CD4-positive, alpha-beta T cell treated with Interleukin-4 for 1 hour (primary cell): ENCODE measurements around the gene HAUS3.
"Not testable (repeated sequence)": the region's sequence is repeated elsewhere in the genome, so short reads cannot be mapped to it uniquely, and the experiment has no call there.

Experiments
- DNase-seq, 2 donors: peaks; one replicate each; pipeline ENCODE4 v3.0.0-alpha.2; 2020 to 2022

The HAUS3 gene

DNA sequence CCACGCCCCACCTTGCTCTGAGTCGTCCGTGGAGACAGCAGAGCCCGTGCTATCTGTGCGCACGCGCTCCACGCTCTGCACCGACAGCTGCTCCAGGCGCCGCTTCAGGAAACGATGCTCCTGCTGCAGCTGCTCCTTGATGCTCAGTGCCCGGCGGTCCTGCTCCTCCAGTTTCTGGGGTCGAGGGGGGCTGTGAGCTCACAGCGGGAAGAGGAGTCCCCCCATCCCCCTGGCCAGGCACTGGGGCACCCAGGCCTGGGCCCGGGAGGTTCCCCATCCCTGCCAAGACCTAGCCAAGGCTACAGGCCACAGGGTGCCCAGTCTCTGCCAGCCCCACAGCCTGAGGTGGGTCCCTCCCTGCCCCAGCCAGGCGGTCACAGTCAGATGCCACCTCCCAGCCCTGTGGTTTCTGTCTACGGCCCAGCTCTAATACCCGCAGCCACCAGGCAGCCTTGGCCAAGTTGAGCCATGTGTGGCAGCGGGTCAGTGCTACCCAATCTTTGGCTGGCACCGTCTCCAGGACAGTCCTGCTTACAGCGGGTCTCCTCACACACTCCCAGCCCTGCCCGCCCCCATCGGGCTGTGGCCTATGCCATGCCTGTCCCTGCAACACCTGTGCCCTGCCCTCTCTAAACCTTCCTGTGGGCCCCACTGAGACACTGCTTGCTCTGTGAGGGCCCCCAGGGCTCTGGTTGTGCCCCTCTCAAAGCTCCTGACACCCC is 9.3 kb upstream of the HAUS3 start:
- peak in 1 of 2 donors; percentile 5 for DNase-seq

- DNase-seq = peak in 1 of 2 donors; percentile 4
Measured at GRCh38 chr4:2250357-2251072, 8.6 kb upstream of the HAUS3 start.

DNA sequence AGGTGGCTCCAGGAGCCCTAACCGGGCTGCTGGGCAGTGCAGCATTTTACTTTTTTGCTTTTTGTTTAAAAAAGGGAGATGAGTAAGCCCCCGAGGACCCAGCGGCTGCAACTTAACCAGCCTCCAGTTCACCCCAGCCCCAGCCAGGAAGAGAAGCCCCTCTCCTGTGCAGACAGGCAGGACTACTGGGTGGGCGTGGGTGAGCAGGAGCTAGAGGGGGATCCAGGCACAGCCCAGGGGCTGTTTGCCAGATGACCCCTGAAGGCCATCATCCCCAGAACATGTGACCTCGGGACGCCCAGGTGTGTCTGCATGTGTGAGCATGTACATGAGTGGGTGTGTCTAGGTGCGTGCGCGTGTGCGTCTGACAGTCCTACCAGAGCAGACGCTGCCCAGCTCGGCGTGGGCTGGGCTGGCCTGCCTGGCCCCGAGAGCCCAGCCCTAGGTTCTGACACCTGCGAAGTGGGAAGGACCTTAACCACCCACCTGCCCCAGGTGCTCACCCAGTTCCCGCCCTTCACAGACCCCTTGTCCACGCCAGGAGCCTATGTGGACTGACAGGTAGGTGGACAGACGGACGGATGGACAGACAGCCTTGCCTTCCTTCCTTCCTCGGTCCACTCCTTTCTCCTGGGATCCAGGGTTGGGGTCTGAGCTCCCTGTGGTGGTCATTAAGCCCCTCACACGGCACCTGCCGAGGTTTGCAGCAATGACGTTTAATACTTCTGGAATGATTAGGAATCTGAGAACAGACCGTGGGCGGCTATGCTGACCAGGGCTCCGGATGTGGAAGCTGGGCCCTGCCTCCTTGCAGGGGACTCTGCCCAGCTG is 7.8 kb upstream of the HAUS3 start:
- peak in 1 of 2 donors; percentile 6 for DNase-seq

DNA sequence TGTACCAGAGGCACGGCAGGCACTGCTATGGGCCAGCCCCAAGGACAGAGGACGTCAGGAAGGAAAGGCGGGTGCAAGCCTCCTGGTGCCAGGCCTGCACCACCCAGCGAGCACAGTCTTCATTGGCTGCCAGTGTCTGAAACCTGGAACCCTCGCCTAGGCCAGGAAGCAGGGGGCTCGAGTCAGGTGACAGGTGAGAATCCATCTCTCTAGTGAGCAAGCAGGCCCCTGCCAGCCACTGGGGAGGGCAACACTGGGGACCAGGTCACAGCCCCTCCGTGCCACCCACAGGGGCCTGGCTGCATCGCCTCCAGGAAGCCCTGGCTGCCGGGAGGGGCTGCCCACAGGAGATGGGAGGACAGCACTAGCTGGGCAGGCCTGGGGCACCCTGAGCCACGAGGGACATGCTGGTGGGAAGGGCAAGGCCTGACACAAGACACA is 6.9 kb upstream of the HAUS3 start:
- DNase-seq = peak in 1 of 2 donors; percentile 9

- peak in 1 of 2 donors; percentile 10 for DNase-seq
Measured at GRCh38 chr4:2248044-2248780, 6.3 kb upstream of the HAUS3 start.

DNA sequence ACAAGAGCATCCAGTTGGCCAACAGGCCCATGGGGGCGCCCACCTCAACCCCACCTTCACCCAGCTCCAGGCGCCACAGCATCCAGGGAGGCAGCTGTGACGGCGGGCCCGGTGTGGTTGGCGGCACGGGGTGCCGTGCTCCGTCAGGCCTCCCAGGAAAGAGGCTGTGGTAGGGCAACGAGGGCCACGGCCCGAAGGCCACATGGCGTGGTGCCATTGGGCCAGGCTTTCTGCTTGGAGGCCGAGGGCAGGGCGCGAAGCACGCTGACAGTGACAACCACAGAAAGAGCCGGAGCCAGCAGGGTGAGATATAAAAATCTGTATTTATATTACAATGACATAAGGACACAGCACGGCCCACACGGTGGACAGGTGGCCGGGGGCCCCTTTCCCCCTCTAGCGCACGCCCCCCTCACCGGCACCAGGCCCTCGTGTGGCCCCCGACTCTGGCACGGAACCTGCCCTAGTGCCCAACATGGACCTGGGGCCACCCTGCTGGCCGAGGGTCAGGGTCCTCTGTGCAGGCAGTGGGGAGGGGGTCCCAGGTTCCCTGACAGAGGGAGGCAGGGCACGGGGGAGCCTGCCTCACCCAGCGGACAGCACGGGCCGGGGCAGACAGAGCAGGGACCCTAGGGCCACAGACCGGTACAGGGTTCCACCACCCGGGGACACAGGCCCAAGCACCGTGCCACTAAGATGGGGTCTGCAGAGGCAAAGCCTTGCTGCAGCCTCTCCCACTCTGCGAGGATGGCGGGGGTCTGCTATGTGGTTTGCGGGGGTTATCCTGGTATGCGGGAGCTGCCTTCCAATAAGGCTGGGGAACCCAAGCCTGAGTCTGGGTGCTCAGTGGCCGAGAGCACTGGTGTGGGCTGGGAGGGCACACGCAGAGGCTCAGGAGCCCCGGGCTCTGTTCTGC is 5.5 kb upstream of the HAUS3 start:
- peak in 1 of 2 donors; percentile 8 for DNase-seq

DNA sequence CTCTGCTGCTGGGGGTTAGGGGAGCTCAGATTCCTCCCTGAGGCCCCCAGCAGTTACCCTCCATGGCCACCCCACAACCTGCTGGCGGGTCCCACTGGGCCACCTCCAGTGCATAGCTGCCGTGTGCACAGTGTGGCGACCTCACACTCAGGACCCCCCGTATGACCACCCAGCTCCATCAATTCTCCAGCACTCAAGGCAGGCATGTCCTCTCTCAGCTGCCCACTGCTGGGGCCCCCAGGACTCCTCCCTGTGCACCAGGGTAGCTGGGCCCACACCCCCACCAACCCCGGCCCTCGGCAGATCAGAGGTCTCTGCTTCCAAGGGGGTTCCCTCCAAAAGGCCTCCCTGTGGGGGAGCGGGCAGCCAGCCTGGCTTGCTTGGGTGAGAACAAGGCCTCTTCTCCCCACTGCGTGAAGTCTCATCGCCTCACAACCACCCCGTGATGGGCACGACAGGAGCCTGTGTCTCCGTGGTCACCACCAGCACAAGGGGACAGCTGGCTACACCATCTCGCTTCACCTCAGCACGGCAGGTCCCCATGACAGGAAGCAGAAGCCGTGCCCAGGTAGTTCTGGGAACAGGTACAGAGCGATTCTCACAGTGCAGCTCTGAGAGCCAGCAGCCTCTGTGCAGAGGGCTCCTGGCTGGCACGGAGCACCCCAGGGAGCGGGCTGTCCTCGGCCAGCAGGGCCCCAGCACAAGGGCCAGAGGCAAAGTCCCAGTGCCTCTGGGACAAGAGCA is 4.6 kb upstream of the HAUS3 start:
- peak in 1 of 2 donors; percentile 8 for DNase-seq

GRCh38 chr4:2245787-2246275 is 3.9 kb upstream of the HAUS3 start:
- DNase-seq = no peak

DNA sequence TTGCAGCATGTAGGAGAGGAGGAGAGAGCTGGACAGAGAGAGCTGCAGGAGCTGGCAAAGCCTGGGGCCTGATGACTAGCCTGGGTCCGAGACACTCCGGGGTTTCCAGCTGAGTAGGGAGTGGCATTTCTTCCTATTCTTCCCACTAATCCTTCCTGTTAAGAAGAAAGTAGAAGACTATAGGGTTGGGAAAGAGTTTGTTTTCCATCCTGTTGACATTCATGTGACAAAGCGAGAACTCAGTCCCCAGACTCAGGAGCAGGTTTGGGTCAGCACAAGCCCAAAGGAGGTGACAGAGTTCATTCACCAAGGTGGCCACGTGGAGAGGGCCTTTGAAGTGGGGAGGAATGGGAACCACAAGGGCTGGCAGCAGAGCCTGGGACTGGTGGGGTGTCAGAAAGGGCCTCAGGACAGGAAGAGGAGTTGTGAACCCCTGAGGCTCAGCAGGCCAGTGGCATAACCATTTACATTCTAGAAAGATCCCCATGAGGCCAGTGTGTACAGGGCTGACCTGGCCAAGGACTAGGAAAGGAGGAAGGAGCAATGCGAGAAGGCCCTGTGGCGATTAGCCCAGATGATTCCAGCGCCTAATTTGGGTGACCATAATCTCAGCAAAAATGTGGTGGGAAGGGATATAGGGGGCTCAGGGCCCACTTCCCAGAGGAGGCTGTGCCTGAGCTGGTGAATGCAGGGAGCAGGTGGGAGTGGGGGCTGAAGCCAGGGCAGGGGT is 3.3 kb upstream of the HAUS3 start:
- peak in 1 of 2 donors; percentile 7 for DNase-seq

- DNase-seq = peak in 1 of 2 donors; percentile 21
Measured at GRCh38 chr4:2243681-2244380, 1.9 kb upstream of the HAUS3 start.

DNA sequence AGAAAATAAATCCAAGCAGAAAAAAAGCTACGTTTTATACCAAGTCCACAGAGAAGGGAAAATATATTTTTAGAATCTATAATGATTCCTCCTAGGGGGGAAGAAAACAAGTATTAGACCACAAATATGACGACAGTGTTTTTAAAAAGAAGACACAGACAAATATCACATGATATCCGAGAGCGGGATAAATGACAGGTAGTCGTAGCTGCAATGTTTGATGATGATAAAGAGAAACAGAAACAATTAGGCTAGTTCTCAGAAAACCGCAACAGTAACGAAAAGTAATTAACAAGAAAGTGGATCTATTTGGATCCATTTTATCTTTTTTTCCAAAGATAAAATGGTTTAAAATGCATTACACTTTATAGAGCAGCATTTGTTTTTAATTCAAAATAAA is 918 bp downstream of the HAUS3 start:
- DNase-seq = peak; percentile 11 to 82

DNA sequence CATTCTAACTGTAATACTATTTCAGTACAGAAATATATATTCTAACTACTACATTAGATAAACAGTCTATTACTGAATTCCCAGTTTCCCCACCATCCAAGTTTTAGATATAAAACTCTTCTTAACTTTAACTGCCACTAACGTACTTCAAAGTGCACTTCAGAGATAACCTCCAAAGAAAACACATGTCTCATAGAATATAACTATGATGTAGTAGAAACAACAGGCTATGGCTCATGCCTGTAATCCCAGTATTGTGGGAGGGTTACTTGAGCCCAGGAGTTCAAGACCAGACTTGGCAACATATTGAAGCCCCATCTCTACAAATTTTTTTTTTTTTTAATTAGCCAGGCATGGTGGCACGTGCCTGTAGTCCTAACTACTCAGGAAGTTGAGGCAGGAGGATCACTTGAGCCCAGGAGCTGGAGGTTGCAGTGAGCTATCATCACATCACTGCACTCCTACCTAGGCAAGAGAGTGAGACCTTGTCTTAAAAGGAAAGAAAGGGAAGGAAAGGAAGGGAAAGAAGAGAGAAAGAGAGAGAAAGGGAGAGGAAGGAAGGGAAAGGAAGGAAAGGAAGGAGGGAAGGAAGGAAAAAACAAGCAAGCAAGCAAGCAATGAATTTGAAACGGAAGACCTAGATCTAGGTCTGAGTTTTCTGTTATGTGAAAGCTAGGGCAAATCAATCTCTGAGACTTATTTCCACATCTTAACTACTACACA is 4.8 kb downstream of the HAUS3 start:
- no peak for DNase-seq

DNA sequence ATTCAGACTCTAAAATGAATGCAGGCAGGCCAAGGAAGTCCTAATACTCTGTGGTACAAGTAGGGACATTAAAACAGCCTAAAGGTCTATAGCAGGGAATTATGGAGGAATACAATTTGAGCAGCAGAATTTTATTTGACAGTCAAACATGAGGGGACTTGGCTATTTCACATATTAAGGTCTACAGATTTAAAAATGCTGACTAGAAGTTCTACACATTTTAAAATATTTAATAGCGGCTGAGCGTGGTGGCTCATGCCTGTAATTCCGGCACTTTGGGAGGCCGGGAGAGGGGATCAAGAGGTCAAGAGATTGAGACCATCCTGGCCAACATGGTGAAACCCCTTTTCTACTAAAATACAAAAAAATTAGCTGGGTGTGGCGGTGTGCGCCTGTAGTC is 10.8 kb downstream of the HAUS3 start:
- DNase-seq = no peak

DNA sequence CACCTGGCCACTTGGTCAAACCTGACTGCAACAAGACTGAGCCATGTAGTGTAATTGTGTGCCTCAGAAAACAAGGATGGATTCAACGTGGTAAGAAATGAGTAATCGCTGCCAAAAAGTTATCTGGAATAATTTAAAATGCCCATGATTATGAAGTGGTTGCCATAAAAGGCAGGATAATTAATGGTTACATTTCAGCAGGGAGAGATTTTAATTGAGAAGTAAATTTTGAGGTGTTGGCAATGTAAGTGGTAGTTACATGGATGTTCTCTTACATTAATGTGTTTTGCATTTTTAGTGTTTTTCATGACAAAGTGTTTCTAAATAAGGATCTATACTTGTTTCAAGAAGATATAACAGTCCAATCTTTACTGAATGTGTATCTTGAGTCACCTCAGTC is 15.7 kb downstream of the HAUS3 start:
- no peak for DNase-seq

DNA sequence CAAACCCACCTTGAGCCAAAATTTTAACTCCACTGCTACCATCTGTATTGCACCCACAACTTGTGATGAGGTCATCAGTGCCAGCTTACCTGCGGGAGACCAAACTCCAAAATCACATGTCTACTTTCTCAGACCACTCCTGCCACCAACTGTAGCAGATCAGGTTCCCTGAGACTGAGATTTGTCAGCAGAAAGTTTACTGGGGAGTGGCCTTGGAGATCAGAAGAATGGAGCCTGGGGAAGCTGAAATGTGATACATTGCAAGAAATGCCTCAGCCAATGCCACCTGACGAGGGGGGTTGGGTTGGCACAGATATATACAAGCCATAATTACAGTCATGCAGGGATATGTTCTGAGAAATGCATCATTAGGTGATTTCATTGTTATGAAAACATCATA is 19.1 kb downstream of the HAUS3 start:
- no peak for DNase-seq

DNA sequence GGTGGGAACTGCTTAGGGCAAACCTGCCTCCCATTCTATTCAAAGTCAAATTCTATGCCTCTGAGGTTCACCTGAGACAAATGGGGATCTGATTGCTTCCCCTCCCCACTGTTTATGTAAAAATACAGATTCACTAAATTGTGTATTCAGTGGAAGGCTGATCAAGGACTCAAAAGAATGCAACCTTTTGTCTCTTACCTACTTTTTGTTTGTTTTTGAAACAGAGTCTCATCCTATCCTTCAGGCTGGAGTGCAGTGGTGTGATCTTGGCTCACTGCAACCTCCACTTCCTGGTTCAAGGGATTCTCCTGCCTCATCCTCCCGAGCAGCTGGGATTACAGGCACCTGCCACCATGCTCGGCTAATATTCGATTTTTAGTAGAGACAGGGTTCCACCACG is 20.5 kb downstream of the HAUS3 start:
- DNase-seq = not testable (repeated sequence)

DNA sequence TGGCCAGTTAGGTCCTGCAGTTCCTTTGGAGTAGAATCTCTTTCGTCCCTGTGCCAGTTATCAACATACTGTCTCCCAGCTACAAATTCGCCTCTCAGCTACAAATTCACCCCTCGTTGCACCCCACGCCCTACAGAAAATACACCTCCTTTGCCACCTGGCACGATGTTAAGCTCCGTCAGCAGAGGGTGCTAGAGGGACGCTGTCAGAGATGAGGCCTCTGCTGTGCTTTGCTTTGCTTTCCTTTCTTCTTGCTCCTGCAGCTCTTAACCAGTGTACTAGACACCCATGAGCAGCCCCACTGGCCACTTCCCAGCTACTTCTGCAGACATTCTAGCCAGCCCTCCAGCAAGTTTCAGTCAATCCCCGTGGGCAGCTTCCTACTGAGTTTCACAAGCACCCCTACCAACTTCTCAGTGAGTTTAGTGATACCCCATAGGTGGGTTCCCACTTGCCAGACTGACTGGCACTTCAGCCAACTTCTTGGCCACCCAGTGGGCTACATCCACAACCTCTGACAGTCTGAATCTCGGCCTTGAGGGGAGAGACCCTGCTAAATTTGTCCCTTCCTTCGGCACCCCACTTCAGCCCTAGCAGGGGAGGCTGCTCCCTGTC is 21.8 kb downstream of the HAUS3 start:
- DNase-seq = peak; percentile 79 to 84

DNA sequence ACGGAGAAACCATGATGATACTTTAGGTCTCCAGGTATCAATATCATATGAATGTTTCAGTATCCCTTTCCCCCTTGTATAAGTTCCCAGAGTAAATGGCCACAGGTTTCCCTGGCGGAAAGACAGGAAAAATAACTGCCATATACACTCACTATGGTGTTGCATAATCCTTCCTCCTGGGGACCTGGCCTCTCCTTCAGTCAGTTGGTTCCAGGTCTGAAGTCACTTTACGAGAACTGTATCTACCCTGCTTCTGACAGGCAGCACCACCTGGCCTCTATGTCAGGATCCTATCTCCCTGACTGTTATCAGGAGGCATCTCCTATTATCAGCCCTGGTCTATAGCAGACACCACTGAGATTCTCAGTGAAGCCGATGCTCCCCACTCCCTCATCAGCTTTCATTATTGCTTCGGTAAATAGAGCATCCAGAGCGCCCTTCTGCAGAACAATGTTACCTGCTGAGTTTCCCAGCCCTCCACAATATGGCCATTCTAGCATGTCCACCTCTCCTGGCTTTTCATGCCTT is 22.6 kb downstream of the HAUS3 start:
- no peak for DNase-seq
